GM12878 (cell line): ENCODE measurements around the gene PLEKHM3.

ENCODE experiments used
- ATF7 ChIP-seq: fragments of 450-650 bp; IDR thresholded peaks from 2 replicates; pipeline ENCODE4 v1.6.1; 2016; ENCODE audit warnings: low read depth, mild to moderate bottlenecking
- CHD2 ChIP-seq: IDR thresholded peaks from 2 replicates; pipeline ENCODE4 v1.6.1; 2011; ENCODE audit warnings: low read depth, low read length, improper control_type of control experiment, borderline replicate concordance
- EP300 ChIP-seq, 2 experiments: fragments of 150-350 bp in 1 of 2; IDR thresholded peaks; 2 replicates each; pipeline ENCODE4 v1.6.1; 2011 to 2012; ENCODE audit warnings: low read depth in 2 of 2, low read length in 2 of 2, borderline replicate concordance in 1 of 2, improper control_type of control experiment in 1 of 2, inconsistent platforms in 1 of 2; ENCODE audit not compliant: control insufficient read depth in 1 of 2
- FOXM1 ChIP-seq: IDR thresholded peaks from 2 replicates; pipeline ENCODE4 v1.6.1; 2012; ENCODE audit warnings: low read depth, mild to moderate bottlenecking, inconsistent platforms, low read length, moderate library complexity
- MXI1 ChIP-seq: fragments of 150-350 bp; IDR thresholded peaks from 2 replicates; pipeline ENCODE4 v1.6.1; 2011; ENCODE audit warnings: low read depth, mild to moderate bottlenecking, inconsistent platforms, low read length, improper control_type of control experiment
- RFX5 ChIP-seq: IDR thresholded peaks from 2 replicates; pipeline ENCODE4 v1.6.1; 2011; ENCODE audit warnings: low read depth, low read length, improper control_type of control experiment
- SIN3A ChIP-seq: IDR thresholded peaks from 2 replicates; pipeline ENCODE4 v1.6.1; 2012; ENCODE audit warnings: low read depth, low read length, improper control_type of control experiment
- TAF1 ChIP-seq: IDR thresholded peaks from 2 replicates; pipeline ENCODE4 v1.6.1; 2011; ENCODE audit warnings: mild to moderate bottlenecking, low read depth, low read length, borderline replicate concordance
- TCF12 ChIP-seq: IDR thresholded peaks from 2 replicates; pipeline ENCODE4 v1.6.1; 2011; ENCODE audit warnings: low read depth, mild to moderate bottlenecking, low read length
- ZNF24 ChIP-seq: fragments of 450-650 bp; IDR thresholded peaks from 2 replicates; pipeline ENCODE4 v1.6.1; 2017; ENCODE audit warnings: antibody characterized with exemption, mild to moderate bottlenecking
- TF ChIP-seq, protein P1 (sequence below): IDR thresholded peaks from 2 replicates; pipeline ENCODE4 v1.6.1; 2011; ENCODE audit warnings: borderline replicate concordance, low read depth, mild to moderate bottlenecking, moderate library complexity, low read length; ENCODE audit not compliant: insufficient read depth, poor library complexity, severe bottlenecking
- TF ChIP-seq, protein P2 (sequence below): fragments of 450-650 bp; formaldehyde crosslinking; IDR thresholded peaks from 2 replicates; pipeline ENCODE4 v1.4.0; 2020; ENCODE audit warnings: mild to moderate bottlenecking, moderate library complexity
- TF ChIP-seq, protein P3 (sequence below), 3 experiments: IDR thresholded peaks in 2 of 3; conservative IDR thresholded peaks in 1 of 3; 2 replicates each; pipeline ENCODE4 v1.5.1; 2011; ENCODE audit warnings: low read depth in 3 of 3, low read length in 3 of 3, mild to moderate bottlenecking in 3 of 3, control low read depth in 2 of 3, moderate library complexity in 2 of 3, inconsistent platforms in 1 of 3, mixed read lengths in 1 of 3; ENCODE audit not compliant: control insufficient read depth in 2 of 3, insufficient read depth in 1 of 3; ENCODE audit errors: extremely low read depth in 1 of 3
- TF ChIP-seq, protein P4 (sequence below): IDR thresholded peaks from 2 replicates; pipeline ENCODE4 v1.6.1; 2012; ENCODE audit warnings: low read length, inconsistent platforms

DNA sequence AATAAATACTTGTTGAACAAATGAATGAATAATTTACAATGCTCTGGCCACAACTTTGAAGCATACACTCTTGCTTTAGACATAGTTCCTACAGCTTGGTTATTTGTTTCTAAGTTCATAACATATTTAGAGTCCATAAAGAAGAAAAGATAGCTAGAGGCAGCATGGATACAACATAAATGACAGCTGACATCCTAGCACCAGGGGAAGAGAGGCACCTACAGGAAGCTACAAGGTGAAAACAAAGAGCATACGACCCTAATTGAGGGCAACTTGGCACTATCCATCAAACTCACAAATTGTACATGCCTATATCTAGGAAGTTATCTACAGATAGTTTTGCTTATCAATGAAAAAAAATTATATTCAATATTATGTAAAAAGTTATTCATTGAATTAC is 88.9 kb downstream of the PLEKHM3 start:
- TF ChIP-seq SIN3A (no peak), TCF12 (no peak), MXI1 (no peak), ATF7 (no peak), TAF1 (no peak), FOXM1 (no peak), EP300 (IDR thresholded peaks at IDR 0.05; ENCODE audit: borderline replicate concordance in 1 of 2, control insufficient read depth in 1 of 2, low read depth in 2 of 2, low read length in 2 of 2) (no peak), ZNF24 (no peak), CHD2 (no peak), RFX5 (no peak)
- TF ChIP-seq, protein P1, sequence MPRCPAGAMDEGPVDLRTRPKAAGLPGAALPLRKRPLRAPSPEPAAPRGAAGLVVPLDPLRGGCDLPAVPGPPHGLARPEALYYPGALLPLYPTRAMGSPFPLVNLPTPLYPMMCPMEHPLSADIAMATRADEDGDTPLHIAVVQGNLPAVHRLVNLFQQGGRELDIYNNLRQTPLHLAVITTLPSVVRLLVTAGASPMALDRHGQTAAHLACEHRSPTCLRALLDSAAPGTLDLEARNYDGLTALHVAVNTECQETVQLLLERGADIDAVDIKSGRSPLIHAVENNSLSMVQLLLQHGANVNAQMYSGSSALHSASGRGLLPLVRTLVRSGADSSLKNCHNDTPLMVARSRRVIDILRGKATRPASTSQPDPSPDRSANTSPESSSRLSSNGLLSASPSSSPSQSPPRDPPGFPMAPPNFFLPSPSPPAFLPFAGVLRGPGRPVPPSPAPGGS: no peak
- TF ChIP-seq, protein P2, sequence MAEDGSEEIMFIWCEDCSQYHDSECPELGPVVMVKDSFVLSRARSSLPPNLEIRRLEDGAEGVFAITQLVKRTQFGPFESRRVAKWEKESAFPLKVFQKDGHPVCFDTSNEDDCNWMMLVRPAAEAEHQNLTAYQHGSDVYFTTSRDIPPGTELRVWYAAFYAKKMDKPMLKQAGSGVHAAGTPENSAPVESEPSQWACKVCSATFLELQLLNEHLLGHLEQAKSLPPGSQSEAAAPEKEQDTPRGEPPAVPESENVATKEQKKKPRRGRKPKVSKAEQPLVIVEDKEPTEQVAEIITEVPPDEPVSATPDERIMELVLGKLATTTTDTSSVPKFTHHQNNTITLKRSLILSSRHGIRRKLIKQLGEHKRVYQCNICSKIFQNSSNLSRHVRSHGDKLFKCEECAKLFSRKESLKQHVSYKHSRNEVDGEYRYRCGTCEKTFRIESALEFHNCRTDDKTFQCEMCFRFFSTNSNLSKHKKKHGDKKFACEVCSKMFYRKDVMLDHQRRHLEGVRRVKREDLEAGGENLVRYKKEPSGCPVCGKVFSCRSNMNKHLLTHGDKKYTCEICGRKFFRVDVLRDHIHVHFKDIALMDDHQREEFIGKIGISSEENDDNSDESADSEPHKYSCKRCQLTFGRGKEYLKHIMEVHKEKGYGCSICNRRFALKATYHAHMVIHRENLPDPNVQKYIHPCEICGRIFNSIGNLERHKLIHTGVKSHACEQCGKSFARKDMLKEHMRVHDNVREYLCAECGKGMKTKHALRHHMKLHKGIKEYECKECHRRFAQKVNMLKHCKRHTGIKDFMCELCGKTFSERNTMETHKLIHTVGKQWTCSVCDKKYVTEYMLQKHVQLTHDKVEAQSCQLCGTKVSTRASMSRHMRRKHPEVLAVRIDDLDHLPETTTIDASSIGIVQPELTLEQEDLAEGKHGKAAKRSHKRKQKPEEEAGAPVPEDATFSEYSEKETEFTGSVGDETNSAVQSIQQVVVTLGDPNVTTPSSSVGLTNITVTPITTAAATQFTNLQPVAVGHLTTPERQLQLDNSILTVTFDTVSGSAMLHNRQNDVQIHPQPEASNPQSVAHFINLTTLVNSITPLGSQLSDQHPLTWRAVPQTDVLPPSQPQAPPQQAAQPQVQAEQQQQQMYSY (CRISPR knock-in tag): no peak
- TF ChIP-seq, protein P3, sequence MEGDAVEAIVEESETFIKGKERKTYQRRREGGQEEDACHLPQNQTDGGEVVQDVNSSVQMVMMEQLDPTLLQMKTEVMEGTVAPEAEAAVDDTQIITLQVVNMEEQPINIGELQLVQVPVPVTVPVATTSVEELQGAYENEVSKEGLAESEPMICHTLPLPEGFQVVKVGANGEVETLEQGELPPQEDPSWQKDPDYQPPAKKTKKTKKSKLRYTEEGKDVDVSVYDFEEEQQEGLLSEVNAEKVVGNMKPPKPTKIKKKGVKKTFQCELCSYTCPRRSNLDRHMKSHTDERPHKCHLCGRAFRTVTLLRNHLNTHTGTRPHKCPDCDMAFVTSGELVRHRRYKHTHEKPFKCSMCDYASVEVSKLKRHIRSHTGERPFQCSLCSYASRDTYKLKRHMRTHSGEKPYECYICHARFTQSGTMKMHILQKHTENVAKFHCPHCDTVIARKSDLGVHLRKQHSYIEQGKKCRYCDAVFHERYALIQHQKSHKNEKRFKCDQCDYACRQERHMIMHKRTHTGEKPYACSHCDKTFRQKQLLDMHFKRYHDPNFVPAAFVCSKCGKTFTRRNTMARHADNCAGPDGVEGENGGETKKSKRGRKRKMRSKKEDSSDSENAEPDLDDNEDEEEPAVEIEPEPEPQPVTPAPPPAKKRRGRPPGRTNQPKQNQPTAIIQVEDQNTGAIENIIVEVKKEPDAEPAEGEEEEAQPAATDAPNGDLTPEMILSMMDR (IDR thresholded peaks at IDR 0.05 in 2 of 3, conservative IDR thresholded peaks at IDR 0.05 in 1 of 3; ENCODE audit: control insufficient read depth in 2 of 3, extremely low read depth in 1 of 3, insufficient read depth in 1 of 3, low read depth in 3 of 3, low read length in 3 of 3): no peak
- TF ChIP-seq, protein P4, sequence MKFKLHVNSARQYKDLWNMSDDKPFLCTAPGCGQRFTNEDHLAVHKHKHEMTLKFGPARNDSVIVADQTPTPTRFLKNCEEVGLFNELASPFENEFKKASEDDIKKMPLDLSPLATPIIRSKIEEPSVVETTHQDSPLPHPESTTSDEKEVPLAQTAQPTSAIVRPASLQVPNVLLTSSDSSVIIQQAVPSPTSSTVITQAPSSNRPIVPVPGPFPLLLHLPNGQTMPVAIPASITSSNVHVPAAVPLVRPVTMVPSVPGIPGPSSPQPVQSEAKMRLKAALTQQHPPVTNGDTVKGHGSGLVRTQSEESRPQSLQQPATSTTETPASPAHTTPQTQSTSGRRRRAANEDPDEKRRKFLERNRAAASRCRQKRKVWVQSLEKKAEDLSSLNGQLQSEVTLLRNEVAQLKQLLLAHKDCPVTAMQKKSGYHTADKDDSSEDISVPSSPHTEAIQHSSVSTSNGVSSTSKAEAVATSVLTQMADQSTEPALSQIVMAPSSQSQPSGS: no peak
